ENCODE data around the gene NSF. TPM values are rescaled to one million over a fixed set of nuclear protein-coding genes. Genes with fewer than 3 reads are reported as not detected.

The NSF gene
- total and polyA plus RNA-seq, 10 of the 15 experiments (the other 5 are each of a cell fraction or from before 2014, with no cell fraction given), result 6.8 to 25.6 (median 16.8) TPM

- Histone ChIP-seq H3K4me3 (no peak overlapping the region), H3K36me3 (ENCODE audit: control insufficient read depth in 2 of 2, insufficient read depth in 2 of 2, low read length in 1 of 2) (no peaks in the 10 kb centered on the region), H3K27ac (ENCODE audit: control insufficient read depth, insufficient read depth) (no peak overlapping the region), H3K9ac (ENCODE audit: control insufficient read depth, insufficient read depth, low read length) (no peak overlapping the region), H3K79me2 (ENCODE audit: control insufficient read depth, insufficient read depth, low read length) (no peaks in the 10 kb centered on the region), H2AFZ (ENCODE audit: control insufficient read depth, low read depth, low read length) (no peak overlapping the region), H3K4me1 (ENCODE audit: control insufficient read depth, insufficient read depth, low read length) (0 out of 2 replicates have a peak, but pooled peaks cover 4% of the 10 kb centered on the region), H3K4me2 (ENCODE audit: control insufficient read depth, insufficient read depth) (no peak overlapping the region), H4K20me1 (ENCODE audit: control insufficient read depth, insufficient read depth) (no peaks in the 10 kb centered on the region), H3K27me3 (replicated peaks in 1 of 2; ENCODE audit: control insufficient read depth in 2 of 2, insufficient read depth in 2 of 2, low read length in 1 of 2) (peaks cover 3 to 11% of the 10 kb centered on the region in 2 experiments; a peak in 3 of 4 replicates), H3K9me3 (replicated peaks; ENCODE audit: control insufficient read depth, insufficient read depth, low read length) (no peaks in the 10 kb centered on the region)
- SMC1A ChIA-PET (ENCODE audit: uncharacterized antibody, unreplicated experiment), result no interaction called here
- in situ Hi-C loops (cut with MboI) (no loop called here), intact Hi-C loops (cut with micrococcal nuclease; ENCODE audit: unreplicated experiment) (loop anchor here (10.0 kb wide), 1 partner anchor 68 kb away; no protein-coding TSS in a partner anchor)
- RAD21 ChIA-PET (ENCODE audit: unreplicated experiment), result no interaction called here
- TF ChIP-seq RUNX3 (IDR thresholded peaks at IDR 0.05; ENCODE audit: low read length), result no peak
- no peak for TF ChIP-seq RFX5 (IDR thresholded peaks at IDR 0.05; ENCODE audit: low read depth, low read length)
- TF ChIP-seq MEF2A (IDR thresholded peaks at IDR 0.05; ENCODE audit: insufficient read depth, low read depth, low read length), result no peak
- no peak for TF ChIP-seq SRF (IDR thresholded peaks at IDR 0.05; ENCODE audit: low read depth in 2 of 2, low read length in 2 of 2)
- no peak for TF ChIP-seq TCF7 (IDR thresholded peaks at IDR 0.05; ENCODE audit: borderline replicate concordance)
- TF ChIP-seq FOS (IDR thresholded peaks at IDR 0.05; ENCODE audit: borderline replicate concordance, extremely low read depth, insufficient read length), result no peak
- no peak for TF ChIP-seq DPF2 (IDR thresholded peaks at IDR 0.05)
- TF ChIP-seq SPI1 (IDR thresholded peaks at IDR 0.05; ENCODE audit: borderline replicate concordance, insufficient read depth, low read depth, low read length), result no peak
- TF ChIP-seq MXI1 (IDR thresholded peaks at IDR 0.05; ENCODE audit: low read depth, low read length), result no peak
- TF ChIP-seq, protein P1, sequence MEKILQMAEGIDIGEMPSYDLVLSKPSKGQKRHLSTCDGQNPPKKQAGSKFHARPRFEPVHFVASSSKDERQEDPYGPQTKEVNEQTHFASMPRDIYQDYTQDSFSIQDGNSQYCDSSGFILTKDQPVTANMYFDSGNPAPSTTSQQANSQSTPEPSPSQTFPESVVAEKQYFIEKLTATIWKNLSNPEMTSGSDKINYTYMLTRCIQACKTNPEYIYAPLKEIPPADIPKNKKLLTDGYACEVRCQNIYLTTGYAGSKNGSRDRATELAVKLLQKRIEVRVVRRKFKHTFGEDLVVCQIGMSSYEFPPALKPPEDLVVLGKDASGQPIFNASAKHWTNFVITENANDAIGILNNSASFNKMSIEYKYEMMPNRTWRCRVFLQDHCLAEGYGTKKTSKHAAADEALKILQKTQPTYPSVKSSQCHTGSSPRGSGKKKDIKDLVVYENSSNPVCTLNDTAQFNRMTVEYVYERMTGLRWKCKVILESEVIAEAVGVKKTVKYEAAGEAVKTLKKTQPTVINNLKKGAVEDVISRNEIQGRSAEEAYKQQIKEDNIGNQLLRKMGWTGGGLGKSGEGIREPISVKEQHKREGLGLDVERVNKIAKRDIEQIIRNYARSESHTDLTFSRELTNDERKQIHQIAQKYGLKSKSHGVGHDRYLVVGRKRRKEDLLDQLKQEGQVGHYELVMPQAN (conservative IDR thresholded peaks at IDR 0.05), result no peak
- TF ChIP-seq, protein P2, sequence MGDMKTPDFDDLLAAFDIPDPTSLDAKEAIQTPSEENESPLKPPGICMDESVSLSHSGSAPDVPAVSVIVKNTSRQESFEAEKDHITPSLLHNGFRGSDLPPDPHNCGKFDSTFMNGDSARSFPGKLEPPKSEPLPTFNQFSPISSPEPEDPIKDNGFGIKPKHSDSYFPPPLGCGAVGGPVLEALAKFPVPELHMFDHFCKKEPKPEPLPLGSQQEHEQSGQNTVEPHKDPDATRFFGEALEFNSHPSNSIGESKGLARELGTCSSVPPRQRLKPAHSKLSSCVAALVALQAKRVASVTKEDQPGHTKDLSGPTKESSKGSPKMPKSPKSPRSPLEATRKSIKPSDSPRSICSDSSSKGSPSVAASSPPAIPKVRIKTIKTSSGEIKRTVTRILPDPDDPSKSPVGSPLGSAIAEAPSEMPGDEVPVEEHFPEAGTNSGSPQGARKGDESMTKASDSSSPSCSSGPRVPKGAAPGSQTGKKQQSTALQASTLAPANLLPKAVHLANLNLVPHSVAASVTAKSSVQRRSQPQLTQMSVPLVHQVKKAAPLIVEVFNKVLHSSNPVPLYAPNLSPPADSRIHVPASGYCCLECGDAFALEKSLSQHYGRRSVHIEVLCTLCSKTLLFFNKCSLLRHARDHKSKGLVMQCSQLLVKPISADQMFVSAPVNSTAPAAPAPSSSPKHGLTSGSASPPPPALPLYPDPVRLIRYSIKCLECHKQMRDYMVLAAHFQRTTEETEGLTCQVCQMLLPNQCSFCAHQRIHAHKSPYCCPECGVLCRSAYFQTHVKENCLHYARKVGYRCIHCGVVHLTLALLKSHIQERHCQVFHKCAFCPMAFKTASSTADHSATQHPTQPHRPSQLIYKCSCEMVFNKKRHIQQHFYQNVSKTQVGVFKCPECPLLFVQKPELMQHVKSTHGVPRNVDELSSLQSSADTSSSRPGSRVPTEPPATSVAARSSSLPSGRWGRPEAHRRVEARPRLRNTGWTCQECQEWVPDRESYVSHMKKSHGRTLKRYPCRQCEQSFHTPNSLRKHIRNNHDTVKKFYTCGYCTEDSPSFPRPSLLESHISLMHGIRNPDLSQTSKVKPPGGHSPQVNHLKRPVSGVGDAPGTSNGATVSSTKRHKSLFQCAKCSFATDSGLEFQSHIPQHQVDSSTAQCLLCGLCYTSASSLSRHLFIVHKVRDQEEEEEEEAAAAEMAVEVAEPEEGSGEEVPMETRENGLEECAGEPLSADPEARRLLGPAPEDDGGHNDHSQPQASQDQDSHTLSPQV (IDR thresholded peaks at IDR 0.05), result no peak
- no peak for TF ChIP-seq ZNF24 (IDR thresholded peaks at IDR 0.05)
- no peak for TF ChIP-seq CHD2 (IDR thresholded peaks at IDR 0.05; ENCODE audit: borderline replicate concordance, low read depth, low read length)
- TF ChIP-seq SIN3A (IDR thresholded peaks at IDR 0.05; ENCODE audit: low read depth, low read length), result no peak
- TF ChIP-seq CBFB (IDR thresholded peaks at IDR 0.05; ENCODE audit: low read depth), result no peak
- TF ChIP-seq, protein P3, sequence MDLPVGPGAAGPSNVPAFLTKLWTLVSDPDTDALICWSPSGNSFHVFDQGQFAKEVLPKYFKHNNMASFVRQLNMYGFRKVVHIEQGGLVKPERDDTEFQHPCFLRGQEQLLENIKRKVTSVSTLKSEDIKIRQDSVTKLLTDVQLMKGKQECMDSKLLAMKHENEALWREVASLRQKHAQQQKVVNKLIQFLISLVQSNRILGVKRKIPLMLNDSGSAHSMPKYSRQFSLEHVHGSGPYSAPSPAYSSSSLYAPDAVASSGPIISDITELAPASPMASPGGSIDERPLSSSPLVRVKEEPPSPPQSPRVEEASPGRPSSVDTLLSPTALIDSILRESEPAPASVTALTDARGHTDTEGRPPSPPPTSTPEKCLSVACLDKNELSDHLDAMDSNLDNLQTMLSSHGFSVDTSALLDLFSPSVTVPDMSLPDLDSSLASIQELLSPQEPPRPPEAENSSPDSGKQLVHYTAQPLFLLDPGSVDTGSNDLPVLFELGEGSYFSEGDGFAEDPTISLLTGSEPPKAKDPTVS (IDR thresholded peaks at IDR 0.05; ENCODE audit: low read depth, low read length), result no peak
- no peak for TF ChIP-seq IRF4 (IDR thresholded peaks at IDR 0.05; ENCODE audit: low read depth, low read length)
- WGBS (ENCODE audit: insufficient coverage, insufficient replicate concordance, low lambda C conversion rate, missing lambda C conversion rate), result 59% methylated on average over 11 of the region's 12 CpGs
- DNase-seq (ENCODE audit: low read depth, low spot score) (no peak), FAIRE-seq (no peak), ATAC-seq (no peak)
- CTCF ChIA-PET, result no interaction called here
- POLR2A ChIA-PET, result no interaction called here
- BruUV-seq (replicated peaks), result no TSS peak
Measured at GRCh38 chr17:46776298-46777005, 186.0 kb downstream of the NSF start.

All from GM12878 (cell line).